ENCODE results near the gene RARB.

DNA sequence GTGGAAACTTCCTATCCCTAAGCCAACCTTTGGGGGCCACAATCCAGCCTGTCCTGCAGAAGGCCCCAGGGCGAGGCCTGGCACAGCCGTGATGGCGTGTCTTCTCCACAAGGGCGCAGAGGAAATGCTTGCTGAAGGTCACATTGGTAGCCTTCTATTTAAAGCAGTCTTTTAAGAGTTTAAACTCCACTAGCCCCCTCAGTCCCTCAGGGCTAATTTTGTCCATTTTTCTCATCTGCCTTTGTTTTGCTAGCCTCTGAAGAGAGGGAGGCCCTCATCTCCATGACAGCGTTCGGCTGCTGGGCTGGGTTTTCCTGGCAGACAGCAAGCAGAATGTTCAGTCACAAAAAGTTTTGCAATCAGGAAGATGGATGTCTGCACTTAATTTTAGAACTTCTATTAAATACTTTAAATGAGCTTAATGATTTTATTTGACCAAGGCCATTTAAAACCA, 40.8 kb downstream of the RARB start:
- no peak for TF ChIP-seq NR3C1 (CRISPR knock-in tag; IDR thresholded peaks at IDR 0.05)
- TF ChIP-seq IRF2 (CRISPR knock-in tag; IDR thresholded peaks at IDR 0.05): no peak
- TF ChIP-seq, protein P1, sequence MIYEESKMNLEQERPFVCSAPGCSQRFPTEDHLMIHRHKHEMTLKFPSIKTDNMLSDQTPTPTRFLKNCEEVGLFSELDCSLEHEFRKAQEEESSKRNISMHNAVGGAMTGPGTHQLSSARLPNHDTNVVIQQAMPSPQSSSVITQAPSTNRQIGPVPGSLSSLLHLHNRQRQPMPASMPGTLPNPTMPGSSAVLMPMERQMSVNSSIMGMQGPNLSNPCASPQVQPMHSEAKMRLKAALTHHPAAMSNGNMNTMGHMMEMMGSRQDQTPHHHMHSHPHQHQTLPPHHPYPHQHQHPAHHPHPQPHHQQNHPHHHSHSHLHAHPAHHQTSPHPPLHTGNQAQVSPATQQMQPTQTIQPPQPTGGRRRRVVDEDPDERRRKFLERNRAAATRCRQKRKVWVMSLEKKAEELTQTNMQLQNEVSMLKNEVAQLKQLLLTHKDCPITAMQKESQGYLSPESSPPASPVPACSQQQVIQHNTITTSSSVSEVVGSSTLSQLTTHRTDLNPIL (CRISPR knock-in tag; IDR thresholded peaks at IDR 0.05): no peak
- TF ChIP-seq HCFC1 (IDR thresholded peaks at IDR 0.05; ENCODE audit: low read depth, low read length): no peak
- TF ChIP-seq TAF1 (IDR thresholded peaks at IDR 0.05; ENCODE audit: control insufficient read depth, extremely low read depth, insufficient read depth, low read length, severe bottlenecking): no peak
- TF ChIP-seq, protein P2, sequence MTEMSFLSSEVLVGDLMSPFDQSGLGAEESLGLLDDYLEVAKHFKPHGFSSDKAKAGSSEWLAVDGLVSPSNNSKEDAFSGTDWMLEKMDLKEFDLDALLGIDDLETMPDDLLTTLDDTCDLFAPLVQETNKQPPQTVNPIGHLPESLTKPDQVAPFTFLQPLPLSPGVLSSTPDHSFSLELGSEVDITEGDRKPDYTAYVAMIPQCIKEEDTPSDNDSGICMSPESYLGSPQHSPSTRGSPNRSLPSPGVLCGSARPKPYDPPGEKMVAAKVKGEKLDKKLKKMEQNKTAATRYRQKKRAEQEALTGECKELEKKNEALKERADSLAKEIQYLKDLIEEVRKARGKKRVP (CRISPR knock-in tag; IDR thresholded peaks at IDR 0.05): no peak
- TF ChIP-seq HNRNPH1 (optimal IDR thresholded peaks at IDR 0.05; ENCODE audit: low read depth, low read length): no peak
- TF ChIP-seq NFRKB (IDR thresholded peaks at IDR 0.05; ENCODE audit: low read depth): no peak
- no peak for TF ChIP-seq MXI1 (IDR thresholded peaks at IDR 0.05; ENCODE audit: low read depth, low read length)
- TF ChIP-seq POLR2A (conservative IDR thresholded peaks at IDR 0.05): no peak
- no peak for TF ChIP-seq NFYB (IDR thresholded peaks at IDR 0.05; ENCODE audit: extremely low read depth, insufficient read length)

All from K562 (cell line).